AG08395 (cell line): ENCODE measurements around the gene DCC.

Experiments used
- DNase-seq: peaks from one replicate; pipeline ENCODE4 v3.0.0; 2012; ENCODE audit warnings: mixed read lengths, low spot score

Gene DCC

GRCh38 chr18:52700816-52701215, 360.8 kb downstream of the DCC start:
- no peak for DNase-seq

- DNase-seq: no peak
Measured at GRCh38 chr18:52701219-52701935, 361.4 kb downstream of the DCC start.

GRCh38 chr18:52715421-52715820, 375.4 kb downstream of the DCC start:
- DNase-seq: no peak

- DNase-seq: no peak
Measured at GRCh38 chr18:52715991-52716390, 376.0 kb downstream of the DCC start.

- DNase-seq: peak; percentile 2
Measured at GRCh38 chr18:52716973-52717372, 377.0 kb downstream of the DCC start.

GRCh38 chr18:52722904-52723303, 382.9 kb downstream of the DCC start:
- no peak for DNase-seq

- no peak for DNase-seq
Measured at GRCh38 chr18:52723550-52723970, 383.6 kb downstream of the DCC start.

GRCh38 chr18:52730972-52731619, 391.1 kb downstream of the DCC start:
- no peak for DNase-seq

GRCh38 chr18:52738946-52739345, 398.9 kb downstream of the DCC start:
- no peak for DNase-seq

GRCh38 chr18:52746986-52747385, 407.0 kb downstream of the DCC start:
- no peak for DNase-seq

GRCh38 chr18:52747869-52748268, 407.9 kb downstream of the DCC start:
- no peak for DNase-seq

- no peak for DNase-seq
Measured at GRCh38 chr18:52748343-52748742, 408.3 kb downstream of the DCC start.

GRCh38 chr18:52749542-52749941, 409.5 kb downstream of the DCC start:
- no peak for DNase-seq

- DNase-seq: no peak
Measured at GRCh38 chr18:52750995-52751394, 411.0 kb downstream of the DCC start.

- no peak for DNase-seq
Measured at GRCh38 chr18:52764316-52764715, 424.3 kb downstream of the DCC start.

- DNase-seq: no peak
Measured at GRCh38 chr18:52766002-52766545, 426.1 kb downstream of the DCC start.

GRCh38 chr18:52781113-52781512, 441.1 kb downstream of the DCC start:
- DNase-seq: no peak

- no peak for DNase-seq
Measured at GRCh38 chr18:52791321-52791720, 451.3 kb downstream of the DCC start.

GRCh38 chr18:52812834-52813233, 472.8 kb downstream of the DCC start:
- DNase-seq: no peak

- DNase-seq: no peak
Measured at GRCh38 chr18:52813635-52814416, 473.8 kb downstream of the DCC start.

GRCh38 chr18:52815651-52816050, 475.7 kb downstream of the DCC start:
- DNase-seq: no peak

- DNase-seq: no peak
Measured at GRCh38 chr18:52816121-52816520, 476.1 kb downstream of the DCC start.

- no peak for DNase-seq
Measured at GRCh38 chr18:52822160-52822559, 482.2 kb downstream of the DCC start.
